Pancreas (tissue), 10 donors: ENCODE results near the gene STIM1. TPM values are rescaled to one million over a fixed set of nuclear protein-coding genes. Genes with fewer than 3 reads are reported as not detected.

Experiments
- ATAC-seq, 4 donors: fragments of 200-7000 bp; cut with Tn5 transposase; one replicate each; pipeline versions ENCODE4 v1.8.0 to v1.9.1; 2020; ENCODE audit warnings: mild to moderate bottlenecking in 4 of 4, moderate library complexity in 4 of 4
- DNase-seq, 6 donors: peaks; one replicate each; pipeline ENCODE4 v3.0.0-alpha.2; 2020
- FAIRE-seq: peaks from 2 replicates; lab custom pipeline; 2012; peaks lifted over from hg19 to GRCh38; lab: Jason Lieb, UNC
- H3K27ac ChIP-seq, 4 donors: fragments of 200-600 bp; sonication (generic); 1 replicate in 3 of 4; 2 replicates in 1 of 4; pipeline versions ENCODE4 v1.5.0 to v1.8.0; 2020
- H3K27me3 ChIP-seq, 4 donors: fragments of 200-600 bp; one replicate each; pipeline ENCODE4 v1.8.0; 2021
- H3K36me3 ChIP-seq, 3 donors: fragments of 200-600 bp; sonication (generic) in 1 of 3; one replicate each; pipeline versions ENCODE4 v1.5.0 to v1.8.0; 2020 to 2021
- H3K4me1 ChIP-seq, 3 donors: fragments of 200-600 bp; one replicate each; pipeline ENCODE4 v1.8.0; 2021
- H3K4me3 ChIP-seq, 4 donors: fragments of 200-600 bp; sonication (generic) in 2 of 4; one replicate each; pipeline versions ENCODE4 v1.5.0 to v1.8.0; 2020 to 2021
- H3K9me3 ChIP-seq, 4 donors: fragments of 200-600 bp; one replicate each; pipeline ENCODE4 v1.8.0; 2021
- WGBS, 2 donors: extraction: QIAGEN DNeasy Blood & Tissue Kit; methylation state at CpG; one replicate each; pipeline ENCODE4 v1.1.7; 2013; 5-methylcytosine and 5-hydroxymethylcytosine counted together
- intact Hi-C, 3 donors: fragments of 100-400 bp; cut with DNase I; formaldehyde crosslinking; loops; one replicate each; pipeline versions ENCODE4 v1.11.1 to v1.14.2; 2022
- polyA plus RNA-seq, 2 donors: library from polyadenylated mRNA; stranded (reverse); fragments of 200-250 nt; gene quantifications; one replicate each; pipeline ENCODE4 v1.2.3, GENCODE V29; 2013
- total RNA-seq, 6 donors: library from RNA; stranded (reverse); fragmentation: NEBNext Ultra II Directional in 4 of 6; extraction: Animal tissue kit (Norgen Biotek cat#: 25700) in 4 of 6; gene quantifications; one replicate each; pipeline versions ENCODE4 v1.2.1 to v1.2.4, GENCODE V29; 2021 to 2023
- TF ChIP-seq, protein P1 (sequence below), 4 donors: fragments of 200-600 bp; sonication (generic) in 3 of 4; IDR thresholded peaks; one replicate each; pipeline versions ENCODE4 v1.5.0 to v1.8.0; 2021; ENCODE audit warnings: antibody characterized with exemption in 4 of 4
- donor health status: healthy with polysubstance abuse.
- donor health status: DM: no; HTN: no; CAD: no; lungs with moderate emphysema.
- donor health status: DM: no; HTN: no; CAD: no.
- donor health status: control.
- donor health status: control.
- donor health status: Bipolar disorder and iron deficiency.
- donor health status: DM: yes; HTN: yes; CAD: no.
- donor health status: DM: no; HTN: no; CAD: no.
- donor health status: DM: no; HTN: no; CAD: no.
- donor health status: DM: yes; HTN: yes; CAD: no.

STIM1 gene
- total and polyA plus RNA-seq, 8 donors, result 10.2 to 28.9 (median 18.8) TPM

GRCh38 chr11:4084406-4085125 lies 229.1 kb downstream of the STIM1 start:
- Histone ChIP-seq H3K27ac (no peak overlapping the region), H3K9me3 (no peaks in the 10 kb centered on the region), H3K4me1 (no peaks in the 10 kb centered on the region), H3K27me3 (no peaks in the 10 kb centered on the region), H3K4me3 (no peak overlapping the region), H3K36me3 (peaks cover 0 to 18% (median 0%) of the 10 kb centered on the region in 3 donors)
- ATAC-seq (no peak), FAIRE-seq (no peak), DNase-seq (no peak)
- intact Hi-C loops, result loop anchor here in 1 of 3 donors (5.0 kb wide), 1 partner anchor 237 kb away; no protein-coding TSS in a partner anchor
- 94% methylated on average over 12 of the region's 12 CpGs for WGBS, 2 donors
- TF ChIP-seq, protein P1, sequence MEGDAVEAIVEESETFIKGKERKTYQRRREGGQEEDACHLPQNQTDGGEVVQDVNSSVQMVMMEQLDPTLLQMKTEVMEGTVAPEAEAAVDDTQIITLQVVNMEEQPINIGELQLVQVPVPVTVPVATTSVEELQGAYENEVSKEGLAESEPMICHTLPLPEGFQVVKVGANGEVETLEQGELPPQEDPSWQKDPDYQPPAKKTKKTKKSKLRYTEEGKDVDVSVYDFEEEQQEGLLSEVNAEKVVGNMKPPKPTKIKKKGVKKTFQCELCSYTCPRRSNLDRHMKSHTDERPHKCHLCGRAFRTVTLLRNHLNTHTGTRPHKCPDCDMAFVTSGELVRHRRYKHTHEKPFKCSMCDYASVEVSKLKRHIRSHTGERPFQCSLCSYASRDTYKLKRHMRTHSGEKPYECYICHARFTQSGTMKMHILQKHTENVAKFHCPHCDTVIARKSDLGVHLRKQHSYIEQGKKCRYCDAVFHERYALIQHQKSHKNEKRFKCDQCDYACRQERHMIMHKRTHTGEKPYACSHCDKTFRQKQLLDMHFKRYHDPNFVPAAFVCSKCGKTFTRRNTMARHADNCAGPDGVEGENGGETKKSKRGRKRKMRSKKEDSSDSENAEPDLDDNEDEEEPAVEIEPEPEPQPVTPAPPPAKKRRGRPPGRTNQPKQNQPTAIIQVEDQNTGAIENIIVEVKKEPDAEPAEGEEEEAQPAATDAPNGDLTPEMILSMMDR (IDR thresholded peaks at IDR 0.05), result no peak

DNA sequence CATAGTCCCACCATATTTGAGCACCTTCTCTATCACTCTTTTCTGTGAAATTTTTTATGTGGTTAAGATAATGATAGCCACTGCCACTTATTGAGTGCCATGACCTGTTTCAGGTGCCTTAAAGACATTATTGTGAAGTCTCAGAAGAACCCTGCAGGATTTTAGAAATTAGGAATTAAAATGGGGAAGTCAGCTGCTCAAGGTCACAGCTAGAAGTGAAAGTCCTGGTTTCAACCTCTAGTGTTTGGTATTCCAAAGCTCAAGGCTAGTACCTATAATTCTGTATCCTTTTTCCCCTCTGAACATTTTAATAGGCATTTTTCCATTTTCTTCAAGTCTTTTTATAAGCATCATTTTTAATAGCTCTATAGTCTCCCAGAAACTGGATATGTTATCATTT lies 230.1 kb downstream of the STIM1 start:
- Histone ChIP-seq H3K4me3 (no peak overlapping the region), H3K9me3 (no peaks in the 10 kb centered on the region), H3K4me1 (no peaks in the 10 kb centered on the region), H3K36me3 (peaks cover 0 to 18% (median 0%) of the 10 kb centered on the region in 3 donors), H3K27me3 (no peaks in the 10 kb centered on the region), H3K27ac (no peak overlapping the region)
- no peak for DNase-seq
- TF ChIP-seq, protein P1 (IDR thresholded peaks at IDR 0.05), result no peak
- no peak for ATAC-seq
- intact Hi-C loops, result no loop called here
- FAIRE-seq, result no peak

DNA sequence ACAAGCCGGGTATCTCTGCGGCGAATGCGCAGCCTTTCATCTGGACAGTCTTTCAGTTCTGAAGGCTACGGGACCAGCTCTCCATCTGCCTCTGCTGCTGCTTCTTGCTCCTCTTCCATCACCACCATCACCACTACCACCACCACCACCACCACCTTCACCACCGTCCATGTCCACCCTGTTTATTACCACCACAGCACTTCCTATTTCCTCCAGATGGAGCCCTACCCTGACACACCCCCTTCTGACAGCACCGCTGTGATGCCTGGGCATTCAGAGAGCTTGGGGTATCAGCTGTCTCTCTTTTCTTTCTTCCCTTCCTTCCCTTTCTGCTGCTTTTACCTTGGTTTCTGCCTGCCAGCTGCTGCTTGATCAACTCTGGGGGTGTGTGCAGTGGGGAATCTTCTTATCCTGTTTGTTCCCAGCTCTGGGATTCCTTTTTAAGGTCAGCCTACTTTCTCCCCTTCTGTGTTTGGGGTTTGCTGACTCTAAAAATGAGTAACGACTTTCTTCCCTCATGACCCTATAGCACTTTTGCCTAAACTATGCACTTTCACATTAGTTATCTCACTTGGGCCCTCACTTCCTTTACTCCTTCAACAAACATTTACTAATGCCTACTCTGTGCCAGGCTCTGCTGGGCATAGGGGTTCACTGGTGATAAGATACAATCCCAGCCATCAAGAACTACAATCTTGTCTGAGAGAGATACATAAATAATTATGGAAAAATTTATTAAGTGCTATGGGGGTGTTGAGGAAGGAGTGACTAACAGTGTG lies 231.3 kb downstream of the STIM1 start:
- TF ChIP-seq, protein P1 (IDR thresholded peaks at IDR 0.05), result no peak
- H3K27ac ChIP-seq, result no peak overlapping the region
- no peak for DNase-seq
- intact Hi-C loops, result no loop called here
- H3K4me1 ChIP-seq, result no peaks in the 10 kb centered on the region
- H3K9me3 ChIP-seq, result no peaks in the 10 kb centered on the region
- peaks cover 0 to 18% (median 0%) of the 10 kb centered on the region in 3 donors for H3K36me3 ChIP-seq
- no peak for FAIRE-seq
- 88 to 91% methylated on average over 8 of the region's 8 CpGs for WGBS, 2 donors
- no peak overlapping the region for H3K4me3 ChIP-seq
- no peak for ATAC-seq
- no peaks in the 10 kb centered on the region for H3K27me3 ChIP-seq

- Histone ChIP-seq H3K27me3 (no peaks in the 10 kb centered on the region), H3K27ac (no peak overlapping the region), H3K4me1 (no peaks in the 10 kb centered on the region), H3K9me3 (no peaks in the 10 kb centered on the region), H3K4me3 (no peak overlapping the region), H3K36me3 (peaks cover 0 to 18% (median 0%) of the 10 kb centered on the region in 3 donors)
- DNase-seq, result no peak
- ATAC-seq, result no peak
- intact Hi-C loops, result no loop called here
- TF ChIP-seq, protein P1 (IDR thresholded peaks at IDR 0.05), result no peak
- 91 to 92% methylated on average over 5 of the region's 5 CpGs for WGBS, 2 donors
- no peak for FAIRE-seq
Measured at GRCh38 chr11:4087551-4087950, 232.1 kb downstream of the STIM1 start.
